ENCODE results near the gene TPD52L1. TPM values are rescaled to one million over a fixed set of nuclear protein-coding genes. Genes with fewer than 3 reads are reported as not detected.

The TPD52L1 gene
- total and polyA plus RNA-seq, 2 of the 13 experiments (the other 11 are each of a cell fraction or from before 2014, with no cell fraction given): 0.49 to 0.53 TPM

GRCh38 chr6:125253881-125254280 is 100.3 kb downstream of the TPD52L1 start:
- H3K27me3 ChIP-seq (ENCODE audit: control insufficient read depth in 1 of 2, insufficient read depth in 2 of 2, low read length in 2 of 2): peaks cover 0 to 3% of the 10 kb centered on the region in 2 experiments; a peak in 1 of 5 replicates
- no peaks in the 10 kb centered on the region for H3K4me1 ChIP-seq (ENCODE audit: insufficient read depth, low read length)
- no peaks in the 10 kb centered on the region for H4K20me1 ChIP-seq (ENCODE audit: insufficient read depth, low read length)
- no TSS peak for BruUV-seq (replicated peaks)
- DNase-seq (ENCODE audit: low spot score) (no peak), ATAC-seq (no peak), FAIRE-seq (no peak)
- no peak overlapping the region for H3K9ac ChIP-seq (ENCODE audit: insufficient read depth, low read depth, low read length)
- in situ Hi-C loops (cut with HindIII; ENCODE audit: extremely low pct_ligation_motif_present, low pct_unique_long_range_greater_than_20kb): no loop called here
- CTCF ChIA-PET (ENCODE audit: low intra/inter-chr PET ratio, low total read pairs): no interaction called here
- TF ChIP-seq RFX5 (IDR thresholded peaks at IDR 0.05; ENCODE audit: low read depth, low read length) (no peak), HNRNPLL (IDR thresholded peaks at IDR 0.05; ENCODE audit: low read depth, low read length, poor library complexity, severe bottlenecking) (no peak), ZFP37 (CRISPR knock-in tag; IDR thresholded peaks at IDR 0.05; ENCODE audit: borderline replicate concordance) (no peak), SNRNP70 (IDR thresholded peaks at IDR 0.05; ENCODE audit: low read depth, low read length) (no peak), JUNB (CRISPR knock-in tag; IDR thresholded peaks at IDR 0.05; ENCODE audit: borderline replicate concordance) (no peak), SMAD3 (CRISPR knock-in tag; IDR thresholded peaks at IDR 0.05) (no peak), CAMTA2 (CRISPR knock-in tag; IDR thresholded peaks at IDR 0.05; ENCODE audit: borderline replicate concordance) (no peak), NR2F1 (CRISPR knock-in tag; IDR thresholded peaks at IDR 0.05) (no peak), ONECUT2 (CRISPR knock-in tag; IDR thresholded peaks at IDR 0.05) (no peak)
- no peak overlapping the region for H2AFZ ChIP-seq (ENCODE audit: low read length)
- POLR2A ChIA-PET: no interaction called here
- no peaks in the 10 kb centered on the region for H3K9me3 ChIP-seq (ENCODE audit: low read length)
- H3K79me2 ChIP-seq (ENCODE audit: insufficient read depth, low read length): no peaks in the 10 kb centered on the region
- 81% methylated on average over 2 of the region's 2 CpGs for WGBS (ENCODE audit: low lambda C conversion rate)
- H3K4me3 ChIP-seq (replicated peaks in 1 of 3; ENCODE audit: insufficient read depth in 1 of 3, low read depth in 2 of 3, low read length in 3 of 3): no peak overlapping the region
- no peaks in the 10 kb centered on the region for H3K36me3 ChIP-seq (replicated peaks in 1 of 2; ENCODE audit: control insufficient read depth in 1 of 2, insufficient read depth in 2 of 2, low read length in 2 of 2)
- intact Hi-C loops (cut with micrococcal nuclease; ENCODE audit: unreplicated experiment): no loop called here
- H3K4me2 ChIP-seq (ENCODE audit: low read depth, low read length): no peak overlapping the region
- no peak overlapping the region for H3K27ac ChIP-seq (ENCODE audit: extremely low read length, insufficient read depth, low read length)

GRCh38 chr6:125254321-125254720 is 100.7 kb downstream of the TPD52L1 start:
- ATAC-seq: no peak
- POLR2A ChIA-PET: no interaction called here
- 56% methylated on average over 3 of the region's 3 CpGs for WGBS (ENCODE audit: low lambda C conversion rate)
- no peak for TF ChIP-seq ZNF280D (CRISPR knock-in tag; IDR thresholded peaks at IDR 0.05)
- TF ChIP-seq ZNF281 (CRISPR knock-in tag; IDR thresholded peaks at IDR 0.05; ENCODE audit: borderline replicate concordance): no peak
- TF ChIP-seq GZF1 (CRISPR knock-in tag; IDR thresholded peaks at IDR 0.05): no peak
- TF ChIP-seq DRAP1 (CRISPR knock-in tag; IDR thresholded peaks at IDR 0.05): no peak

More at GRCh38 chr6:125254321-125254720, 100.7 kb downstream of the TPD52L1 start:
- Histone ChIP-seq H2AFZ (ENCODE audit: low read length) (no peak overlapping the region), H3K36me3 (replicated peaks in 1 of 2; ENCODE audit: control insufficient read depth in 1 of 2, insufficient read depth in 2 of 2, low read length in 2 of 2) (no peaks in the 10 kb centered on the region), H3K9ac (ENCODE audit: insufficient read depth, low read depth, low read length) (no peak overlapping the region), H3K27ac (ENCODE audit: extremely low read length, insufficient read depth, low read length) (no peak overlapping the region), H3K4me1 (ENCODE audit: insufficient read depth, low read length) (no peaks in the 10 kb centered on the region), H3K4me3 (replicated peaks in 1 of 3; ENCODE audit: insufficient read depth in 1 of 3, low read depth in 2 of 3, low read length in 3 of 3) (no peak overlapping the region), H3K9me3 (ENCODE audit: low read length) (no peaks in the 10 kb centered on the region), H4K20me1 (ENCODE audit: insufficient read depth, low read length) (no peaks in the 10 kb centered on the region), H3K27me3 (ENCODE audit: control insufficient read depth in 1 of 2, insufficient read depth in 2 of 2, low read length in 2 of 2) (peaks cover 0 to 3% of the 10 kb centered on the region in 2 experiments; a peak in 1 of 5 replicates), H3K4me2 (ENCODE audit: low read depth, low read length) (no peak overlapping the region), H3K79me2 (ENCODE audit: insufficient read depth, low read length) (no peaks in the 10 kb centered on the region)
- FAIRE-seq: no peak
- CTCF ChIA-PET (ENCODE audit: low intra/inter-chr PET ratio, low total read pairs): no interaction called here
- intact Hi-C loops (cut with micrococcal nuclease; ENCODE audit: unreplicated experiment) (no loop called here), in situ Hi-C loops (cut with HindIII; ENCODE audit: extremely low pct_ligation_motif_present, low pct_unique_long_range_greater_than_20kb) (no loop called here)
- DNase-seq (ENCODE audit: low spot score): no peak
- no TSS peak for BruUV-seq (replicated peaks)
